WTC11 (cell line): ENCODE measurements around the gene GSG1L. TPM values are rescaled to one million over a fixed set of nuclear protein-coding genes. Genes with fewer than 3 reads are reported as not detected.

Experiments used
- ATAC-seq: fragments of 200-7000 bp; cut with Tn5 transposase; 2 replicates; pipeline ENCODE4 v1.10.0; 2021; ENCODE audit warnings: mild to moderate bottlenecking, moderate library complexity
- CTCF ChIA-PET: fragments of 300-600 bp; sonication (Branson Sonifier 250); formaldehyde crosslinking; loops from one replicate; lab custom pipeline; 2021; ENCODE audit warnings: antibody characterized with exemption; lab: Charles Lee
- POLR2A ChIA-PET: fragments of 350-600 bp; sonication (Branson Sonifier 250); formaldehyde crosslinking; loops from one replicate; lab custom pipeline; 2021; ENCODE audit warnings: antibody characterized with exemption; lab: Charles Lee
- DNase-seq: peaks from one replicate; pipeline ENCODE4 v3.0.0; 2021; ENCODE audit warnings: low spot score
- H3K27ac Mint-ChIP-seq: 2 replicates; pipeline ENCODE4 v1.8.0; 2021; ENCODE audit warnings: mixed read lengths
- H3K27me3 Mint-ChIP-seq: 2 replicates; pipeline ENCODE4 v1.8.0; 2021; ENCODE audit warnings: low read depth, mild to moderate bottlenecking, moderate library complexity, mixed read lengths
- H3K36me3 Mint-ChIP-seq: 2 replicates; pipeline ENCODE4 v1.8.0; 2021; ENCODE audit warnings: mixed read lengths
- H3K4me1 Mint-ChIP-seq: 2 replicates; pipeline ENCODE4 v1.8.0; 2022; ENCODE audit warnings: mixed read lengths
- H3K4me3 Mint-ChIP-seq: 2 replicates; pipeline ENCODE4 v1.8.0; 2021; ENCODE audit warnings: mild to moderate bottlenecking, moderate library complexity, mixed read lengths
- H3K9me3 Mint-ChIP-seq: 2 replicates; pipeline ENCODE4 v1.8.0; 2021; ENCODE audit warnings: mixed read lengths
- ERG ChIP-seq: fragments of 250-450 bp; sonication (Bioruptor Pico); IDR thresholded peaks from 2 replicates; pipeline ENCODE4 v1.8.0; 2021; ENCODE audit warnings: mild to moderate bottlenecking
- ESRRA ChIP-seq: sonication (generic); formaldehyde crosslinking; IDR thresholded peaks from 2 replicates; pipeline ENCODE4 v1.8.1; 2022; ENCODE audit warnings: mild to moderate bottlenecking, missing genetic modification reagents, borderline replicate concordance
- GABPB1 ChIP-seq: sonication (generic); formaldehyde crosslinking; IDR thresholded peaks from 2 replicates; pipeline ENCODE4 v1.8.1; 2023; ENCODE audit warnings: mild to moderate bottlenecking, missing genetic modification reagents
- MXD4 ChIP-seq: fragments of 250-450 bp; sonication (Bioruptor Pico); IDR thresholded peaks from 2 replicates; pipeline ENCODE4 v1.8.0; 2021; ENCODE audit warnings: mild to moderate bottlenecking, moderate library complexity, borderline replicate concordance
- NFE2L1 ChIP-seq: sonication (generic); formaldehyde crosslinking; IDR thresholded peaks from 2 replicates; pipeline ENCODE4 v1.8.1; 2023; ENCODE audit warnings: missing genetic modification reagents
- TCF7 ChIP-seq: sonication (generic); formaldehyde crosslinking; IDR thresholded peaks from 2 replicates; pipeline ENCODE4 v1.8.0; 2022; ENCODE audit warnings: mild to moderate bottlenecking, low read depth, missing genetic modification reagents, moderate library complexity
- TEAD1 ChIP-seq: sonication (generic); formaldehyde crosslinking; IDR thresholded peaks from 2 replicates; pipeline ENCODE4 v1.8.0; 2022; ENCODE audit warnings: mild to moderate bottlenecking, missing genetic modification reagents
- ZNF121 ChIP-seq: sonication (generic); formaldehyde crosslinking; IDR thresholded peaks from 2 replicates; pipeline ENCODE4 v1.8.0; 2023; ENCODE audit warnings: missing genetic modification reagents
- ZNF416 ChIP-seq: fragments of 250-450 bp; sonication (Bioruptor Pico); IDR thresholded peaks from 2 replicates; pipeline ENCODE4 v1.9.0; 2021; ENCODE audit warnings: mild to moderate bottlenecking, inconsistent platforms
- ZNF532 ChIP-seq: fragments of 250-450 bp; sonication (Bioruptor Pico); IDR thresholded peaks from 2 replicates; pipeline ENCODE4 v1.9.0; 2021; ENCODE audit warnings: mild to moderate bottlenecking, borderline replicate concordance
- total RNA-seq: library from RNA; stranded (reverse); gene quantifications from 3 replicates; pipeline ENCODE4 v1.2.3, GENCODE V29; 2021
- TF ChIP-seq, protein P1 (sequence below): sonication (generic); formaldehyde crosslinking; IDR thresholded peaks from 2 replicates; pipeline ENCODE4 v1.8.1; 2023; ENCODE audit warnings: mild to moderate bottlenecking, moderate library complexity, missing genetic modification reagents
- TF ChIP-seq, protein P2 (sequence below): sonication (generic); formaldehyde crosslinking; IDR thresholded peaks from 2 replicates; pipeline ENCODE4 v1.8.1; 2023; ENCODE audit warnings: mild to moderate bottlenecking, missing genetic modification reagents, moderate library complexity
- TF ChIP-seq, protein P3 (sequence below): sonication (generic); formaldehyde crosslinking; IDR thresholded peaks from 2 replicates; pipeline ENCODE4 v1.8.0; 2022; ENCODE audit warnings: mild to moderate bottlenecking, missing genetic modification reagents
- TF ChIP-seq, protein P4 (sequence below): sonication (generic); formaldehyde crosslinking; IDR thresholded peaks from 2 replicates; pipeline ENCODE4 v1.8.1; 2023; ENCODE audit warnings: mild to moderate bottlenecking, missing genetic modification reagents, borderline replicate concordance

GSG1L gene
- total RNA-seq, 1 experiment from 2014 or later, result 0.28 TPM

- H3K27ac Mint-ChIP-seq, result no peak overlapping the region
- DNase-seq (no peak), ATAC-seq (no peak)
- no peaks in the 10 kb centered on the region for H3K4me1 Mint-ChIP-seq
- TF ChIP-seq TCF7 (CRISPR knock-in tag) (no peak), ZNF416 (no peak), ESRRA (CRISPR knock-in tag) (no peak), ZNF121 (CRISPR knock-in tag) (no peak), GABPB1 (CRISPR knock-in tag) (no peak), MXD4 (CRISPR knock-in tag) (no peak), TEAD1 (CRISPR knock-in tag) (no peak), ZNF532 (CRISPR knock-in tag) (no peak), ERG (no peak), NFE2L1 (no peak)
- TF ChIP-seq, protein P1, sequence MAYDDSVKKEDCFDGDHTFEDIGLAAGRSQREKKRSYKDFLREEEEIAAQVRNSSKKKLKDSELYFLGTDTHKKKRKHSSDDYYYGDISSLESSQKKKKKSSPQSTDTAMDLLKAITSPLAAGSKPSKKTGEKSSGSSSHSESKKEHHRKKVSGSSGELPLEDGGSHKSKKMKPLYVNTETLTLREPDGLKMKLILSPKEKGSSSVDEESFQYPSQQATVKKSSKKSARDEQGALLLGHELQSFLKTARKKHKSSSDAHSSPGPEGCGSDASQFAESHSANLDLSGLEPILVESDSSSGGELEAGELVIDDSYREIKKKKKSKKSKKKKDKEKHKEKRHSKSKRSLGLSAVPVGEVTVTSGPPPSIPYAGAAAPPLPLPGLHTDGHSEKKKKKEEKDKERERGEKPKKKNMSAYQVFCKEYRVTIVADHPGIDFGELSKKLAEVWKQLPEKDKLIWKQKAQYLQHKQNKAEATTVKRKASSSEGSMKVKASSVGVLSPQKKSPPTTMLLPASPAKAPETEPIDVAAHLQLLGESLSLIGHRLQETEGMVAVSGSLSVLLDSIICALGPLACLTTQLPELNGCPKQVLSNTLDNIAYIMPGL, result no peak
- TF ChIP-seq, protein P2, sequence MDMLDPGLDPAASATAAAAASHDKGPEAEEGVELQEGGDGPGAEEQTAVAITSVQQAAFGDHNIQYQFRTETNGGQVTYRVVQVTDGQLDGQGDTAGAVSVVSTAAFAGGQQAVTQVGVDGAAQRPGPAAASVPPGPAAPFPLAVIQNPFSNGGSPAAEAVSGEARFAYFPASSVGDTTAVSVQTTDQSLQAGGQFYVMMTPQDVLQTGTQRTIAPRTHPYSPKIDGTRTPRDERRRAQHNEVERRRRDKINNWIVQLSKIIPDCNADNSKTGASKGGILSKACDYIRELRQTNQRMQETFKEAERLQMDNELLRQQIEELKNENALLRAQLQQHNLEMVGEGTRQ (CRISPR knock-in tag), result no peak
- TF ChIP-seq, protein P3, sequence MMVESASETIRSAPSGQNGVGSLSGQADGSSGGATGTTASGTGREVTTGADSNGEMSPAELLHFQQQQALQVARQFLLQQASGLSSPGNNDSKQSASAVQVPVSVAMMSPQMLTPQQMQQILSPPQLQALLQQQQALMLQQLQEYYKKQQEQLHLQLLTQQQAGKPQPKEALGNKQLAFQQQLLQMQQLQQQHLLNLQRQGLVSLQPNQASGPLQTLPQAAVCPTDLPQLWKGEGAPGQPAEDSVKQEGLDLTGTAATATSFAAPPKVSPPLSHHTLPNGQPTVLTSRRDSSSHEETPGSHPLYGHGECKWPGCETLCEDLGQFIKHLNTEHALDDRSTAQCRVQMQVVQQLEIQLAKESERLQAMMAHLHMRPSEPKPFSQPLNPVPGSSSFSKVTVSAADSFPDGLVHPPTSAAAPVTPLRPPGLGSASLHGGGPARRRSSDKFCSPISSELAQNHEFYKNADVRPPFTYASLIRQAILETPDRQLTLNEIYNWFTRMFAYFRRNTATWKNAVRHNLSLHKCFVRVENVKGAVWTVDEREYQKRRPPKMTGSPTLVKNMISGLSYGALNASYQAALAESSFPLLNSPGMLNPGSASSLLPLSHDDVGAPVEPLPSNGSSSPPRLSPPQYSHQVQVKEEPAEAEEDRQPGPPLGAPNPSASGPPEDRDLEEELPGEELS, result no peak
- TF ChIP-seq, protein P4, sequence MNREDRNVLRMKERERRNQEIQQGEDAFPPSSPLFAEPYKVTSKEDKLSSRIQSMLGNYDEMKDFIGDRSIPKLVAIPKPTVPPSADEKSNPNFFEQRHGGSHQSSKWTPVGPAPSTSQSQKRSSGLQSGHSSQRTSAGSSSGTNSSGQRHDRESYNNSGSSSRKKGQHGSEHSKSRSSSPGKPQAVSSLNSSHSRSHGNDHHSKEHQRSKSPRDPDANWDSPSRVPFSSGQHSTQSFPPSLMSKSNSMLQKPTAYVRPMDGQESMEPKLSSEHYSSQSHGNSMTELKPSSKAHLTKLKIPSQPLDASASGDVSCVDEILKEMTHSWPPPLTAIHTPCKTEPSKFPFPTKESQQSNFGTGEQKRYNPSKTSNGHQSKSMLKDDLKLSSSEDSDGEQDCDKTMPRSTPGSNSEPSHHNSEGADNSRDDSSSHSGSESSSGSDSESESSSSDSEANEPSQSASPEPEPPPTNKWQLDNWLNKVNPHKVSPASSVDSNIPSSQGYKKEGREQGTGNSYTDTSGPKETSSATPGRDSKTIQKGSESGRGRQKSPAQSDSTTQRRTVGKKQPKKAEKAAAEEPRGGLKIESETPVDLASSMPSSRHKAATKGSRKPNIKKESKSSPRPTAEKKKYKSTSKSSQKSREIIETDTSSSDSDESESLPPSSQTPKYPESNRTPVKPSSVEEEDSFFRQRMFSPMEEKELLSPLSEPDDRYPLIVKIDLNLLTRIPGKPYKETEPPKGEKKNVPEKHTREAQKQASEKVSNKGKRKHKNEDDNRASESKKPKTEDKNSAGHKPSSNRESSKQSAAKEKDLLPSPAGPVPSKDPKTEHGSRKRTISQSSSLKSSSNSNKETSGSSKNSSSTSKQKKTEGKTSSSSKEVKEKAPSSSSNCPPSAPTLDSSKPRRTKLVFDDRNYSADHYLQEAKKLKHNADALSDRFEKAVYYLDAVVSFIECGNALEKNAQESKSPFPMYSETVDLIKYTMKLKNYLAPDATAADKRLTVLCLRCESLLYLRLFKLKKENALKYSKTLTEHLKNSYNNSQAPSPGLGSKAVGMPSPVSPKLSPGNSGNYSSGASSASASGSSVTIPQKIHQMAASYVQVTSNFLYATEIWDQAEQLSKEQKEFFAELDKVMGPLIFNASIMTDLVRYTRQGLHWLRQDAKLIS (CRISPR knock-in tag), result no peak
- POLR2A ChIA-PET, result no interaction called here
- no peaks in the 10 kb centered on the region for H3K36me3 Mint-ChIP-seq
- peaks cover 33% of the 10 kb centered on the region for H3K27me3 Mint-ChIP-seq
- H3K9me3 Mint-ChIP-seq, result no peaks in the 10 kb centered on the region
- no peak overlapping the region for H3K4me3 Mint-ChIP-seq
- CTCF ChIA-PET, result no interaction called here
These were observed 5.6 kb downstream of the GSG1L start for GRCh38 chr16:28057949-28058348.
